Erythroblast (primary cell): ENCODE results near the gene SKIDA1.

Experiments
- GATA1 ChIP-seq: IDR thresholded peaks from 2 replicates; pipeline ENCODE4 v1.6.1; 2011; ENCODE audit warnings: low read depth, mild to moderate bottlenecking, control low read depth, low read length, moderate library complexity
- POLR2A ChIP-seq: IDR thresholded peaks from 2 replicates; pipeline ENCODE4 v1.6.1; 2011; ENCODE audit warnings: mild to moderate bottlenecking, low read length

DNA sequence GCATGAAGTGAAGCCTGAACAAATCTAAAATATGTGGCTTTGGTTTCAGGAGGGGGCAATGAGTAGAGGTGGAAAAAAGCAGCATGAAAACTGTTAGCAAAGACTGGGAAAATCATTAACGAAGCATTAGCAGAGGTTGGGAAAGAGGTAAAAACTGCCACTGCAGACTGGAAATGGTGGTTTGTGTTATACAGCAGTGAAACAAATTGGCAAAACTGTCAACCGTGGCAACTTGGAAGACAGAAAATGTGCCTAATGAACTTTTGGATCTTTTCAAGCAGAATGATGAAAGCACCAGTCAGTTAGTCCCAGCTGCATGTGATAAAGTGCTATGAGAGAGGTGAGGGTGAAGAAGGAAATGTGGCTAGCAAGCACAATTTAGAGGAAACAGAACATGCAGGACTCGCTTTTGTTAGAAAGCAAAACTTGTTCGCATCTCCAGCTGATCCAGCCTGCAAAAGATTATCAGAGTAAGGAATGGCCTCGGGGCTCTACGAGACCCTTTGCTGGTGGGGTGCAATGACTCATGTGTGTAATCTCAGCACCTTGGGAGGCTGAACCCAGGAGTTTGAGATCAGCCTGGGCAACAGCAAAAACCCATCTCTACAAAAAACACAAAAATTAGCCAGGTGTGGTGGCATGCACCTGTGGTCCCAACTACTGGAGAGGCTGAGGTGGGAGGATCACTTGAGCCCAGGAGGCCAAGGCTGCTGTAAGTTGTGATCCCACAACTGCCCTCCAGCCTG is 45.7 kb downstream of the SKIDA1 start:
- TF ChIP-seq POLR2A: no peak
- no peak for TF ChIP-seq GATA1
